Loucy (cell line): Measurements from ENCODE around the gene BCAR3.

ENCODE experiments used
- H2AFZ ChIP-seq: fragments of 200-600 bp; sonication (generic); 2 replicates; pipeline ENCODE4 v1.6.0; 2016; ENCODE audit warnings: antibody characterized with exemption, mild to moderate bottlenecking, low read length, moderate library complexity
- H3F3A ChIP-seq: fragments of 200-600 bp; 2 replicates; pipeline ENCODE4 v1.6.0; 2016; ENCODE audit warnings: antibody characterized with exemption, low read depth, mild to moderate bottlenecking
- H3K27me3 ChIP-seq: fragments of 200-600 bp; sonication (generic); 2 replicates; pipeline ENCODE4 v1.6.1; 2014; ENCODE audit warnings: low read length, mild to moderate bottlenecking; ENCODE audit not compliant: insufficient read depth, poor library complexity, severe bottlenecking
- H3K36me3 ChIP-seq: fragments of 200-600 bp; sonication (generic); 2 replicates; pipeline ENCODE4 v1.6.1; 2016; ENCODE audit warnings: low read length; ENCODE audit not compliant: insufficient read depth
- H3K4me1 ChIP-seq: fragments of 200-600 bp; sonication (generic); 2 replicates; pipeline ENCODE4 v1.5.1; 2014; ENCODE audit warnings: low read length, mild to moderate bottlenecking; ENCODE audit not compliant: insufficient read depth, poor library complexity, severe bottlenecking
- H3K4me2 ChIP-seq: fragments of 200-600 bp; sonication (generic); 2 replicates; pipeline ENCODE4 v1.6.0; 2014; ENCODE audit warnings: antibody characterized with exemption, low read length, low read depth, mild to moderate bottlenecking; ENCODE audit not compliant: poor library complexity, severe bottlenecking
- H3K4me3 ChIP-seq: fragments of 200-600 bp; sonication (generic); 2 replicates; pipeline ENCODE4 v1.5.1; 2014; ENCODE audit warnings: low read length, mild to moderate bottlenecking, mixed read lengths; ENCODE audit not compliant: poor library complexity, severe bottlenecking
- H3K79me2 ChIP-seq: fragments of 200-600 bp; sonication (generic); 2 replicates; pipeline ENCODE4 v1.6.1; 2014; ENCODE audit warnings: low read length; ENCODE audit not compliant: insufficient read depth
- H3K9ac ChIP-seq: fragments of 200-600 bp; sonication (generic); 2 replicates; pipeline ENCODE4 v1.6.0; 2014; ENCODE audit warnings: mild to moderate bottlenecking, low read depth, low read length, moderate library complexity; ENCODE audit not compliant: poor library complexity, severe bottlenecking
- H3K9me2 ChIP-seq: fragments of 200-600 bp; sonication (generic); replicated peaks from 2 replicates; pipeline ENCODE4 v1.6.1; 2016; ENCODE audit warnings: low read depth, low read length, mixed read lengths
- H3K9me3 ChIP-seq: fragments of 200-600 bp; sonication (generic); 2 replicates; pipeline ENCODE4 v1.6.1; 2014; ENCODE audit warnings: mild to moderate bottlenecking, antibody characterized with exemption, low read length, low read depth; ENCODE audit not compliant: insufficient read depth
- H4K20me1 ChIP-seq: fragments of 200-600 bp; sonication (generic); 2 replicates; pipeline ENCODE4 v1.6.0; 2014; ENCODE audit warnings: antibody characterized with exemption, low read length, mild to moderate bottlenecking; ENCODE audit not compliant: insufficient read depth, poor library complexity, severe bottlenecking
- EZH2phosphoT487 ChIP-seq: fragments of 200-600 bp; IDR thresholded peaks from 2 replicates; pipeline ENCODE4 v1.6.1; 2018; ENCODE audit warnings: antibody characterized with exemption, mild to moderate bottlenecking, moderate library complexity, borderline replicate concordance
- TF ChIP-seq, protein P1 (sequence below): fragments of 200-600 bp; sonication (generic); conservative IDR thresholded peaks from 2 replicates; pipeline ENCODE4 v1.5.1; 2014; ENCODE audit warnings: mild to moderate bottlenecking, antibody characterized with exemption, low read length

BCAR3 gene

DNA sequence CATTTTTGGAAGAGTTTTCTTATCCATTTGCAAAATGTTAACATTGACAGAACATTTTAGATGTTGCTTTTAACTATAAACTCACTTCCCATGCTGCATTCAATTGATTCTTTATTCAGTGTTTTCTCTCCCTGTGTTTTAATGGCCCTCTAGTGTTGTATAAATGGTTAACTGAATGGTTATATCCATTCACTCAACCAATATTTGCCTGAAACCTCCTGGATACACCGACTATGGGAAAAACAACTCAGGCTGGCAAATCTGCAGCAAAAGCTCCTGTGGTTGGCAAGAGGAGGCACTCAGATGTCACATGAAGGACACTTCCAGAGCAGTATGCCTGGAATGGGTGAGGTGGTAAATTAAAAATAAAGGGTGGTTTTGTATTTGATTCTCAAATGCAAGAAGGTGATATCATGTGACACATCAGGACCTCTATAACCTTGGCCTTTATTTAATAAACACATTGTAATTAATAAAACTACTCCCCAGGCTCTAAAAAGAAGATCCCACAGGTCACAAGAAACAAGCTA is 107.6 kb downstream of the BCAR3 start:
- Histone ChIP-seq H4K20me1 (no peaks in the 10 kb centered on the region), H3K4me1 (peaks cover 12% of the 10 kb centered on the region), H3K9me2 (no peaks in the 10 kb centered on the region), H2AFZ (no peak overlapping the region), H3K4me3 (no peak overlapping the region), H3K9ac (no peak overlapping the region), H3K36me3 (no peaks in the 10 kb centered on the region), H3K4me2 (no peak overlapping the region), H3F3A (no peaks in the 10 kb centered on the region), H3K9me3 (no peaks in the 10 kb centered on the region), H3K79me2 (no peaks in the 10 kb centered on the region), H3K27me3 (no peaks in the 10 kb centered on the region)
- TF ChIP-seq, protein P1, sequence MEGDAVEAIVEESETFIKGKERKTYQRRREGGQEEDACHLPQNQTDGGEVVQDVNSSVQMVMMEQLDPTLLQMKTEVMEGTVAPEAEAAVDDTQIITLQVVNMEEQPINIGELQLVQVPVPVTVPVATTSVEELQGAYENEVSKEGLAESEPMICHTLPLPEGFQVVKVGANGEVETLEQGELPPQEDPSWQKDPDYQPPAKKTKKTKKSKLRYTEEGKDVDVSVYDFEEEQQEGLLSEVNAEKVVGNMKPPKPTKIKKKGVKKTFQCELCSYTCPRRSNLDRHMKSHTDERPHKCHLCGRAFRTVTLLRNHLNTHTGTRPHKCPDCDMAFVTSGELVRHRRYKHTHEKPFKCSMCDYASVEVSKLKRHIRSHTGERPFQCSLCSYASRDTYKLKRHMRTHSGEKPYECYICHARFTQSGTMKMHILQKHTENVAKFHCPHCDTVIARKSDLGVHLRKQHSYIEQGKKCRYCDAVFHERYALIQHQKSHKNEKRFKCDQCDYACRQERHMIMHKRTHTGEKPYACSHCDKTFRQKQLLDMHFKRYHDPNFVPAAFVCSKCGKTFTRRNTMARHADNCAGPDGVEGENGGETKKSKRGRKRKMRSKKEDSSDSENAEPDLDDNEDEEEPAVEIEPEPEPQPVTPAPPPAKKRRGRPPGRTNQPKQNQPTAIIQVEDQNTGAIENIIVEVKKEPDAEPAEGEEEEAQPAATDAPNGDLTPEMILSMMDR, result no peak

DNA sequence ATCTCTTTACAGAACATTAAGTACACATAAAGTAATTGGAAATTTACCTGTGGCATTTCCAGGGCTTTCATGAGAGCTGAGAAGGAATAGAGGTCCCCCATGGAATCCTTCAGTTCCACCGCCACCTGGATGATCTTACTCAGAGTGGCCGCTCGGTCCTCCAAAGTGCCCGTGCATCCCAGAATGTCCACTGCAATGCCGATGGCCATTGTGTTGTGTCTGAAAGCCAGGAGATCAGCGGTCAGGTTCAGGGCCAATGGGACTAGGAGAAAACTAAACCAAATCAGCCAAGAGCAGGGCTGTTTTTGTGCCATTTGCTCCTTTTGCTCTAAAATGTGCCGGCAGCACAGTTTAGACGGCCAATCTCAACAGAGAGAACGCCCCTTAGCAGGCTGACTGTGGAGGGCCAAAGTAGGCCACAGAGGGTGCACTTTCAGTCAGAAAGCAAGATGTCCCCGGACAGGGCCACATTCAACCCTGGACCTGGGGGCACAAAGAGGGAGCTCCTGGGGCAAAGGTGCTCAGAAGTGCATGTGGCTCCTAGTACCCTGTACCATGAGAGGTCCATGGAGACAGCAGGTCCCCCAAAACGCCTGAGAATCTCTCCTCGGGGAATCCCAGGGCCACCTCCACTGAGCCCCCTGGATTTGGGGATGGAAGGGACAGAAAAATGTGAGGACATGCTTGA is 109.9 kb downstream of the BCAR3 start:
- no peaks in the 10 kb centered on the region for H4K20me1 ChIP-seq
- H3K4me2 ChIP-seq, result no peak overlapping the region
- peaks cover 12% of the 10 kb centered on the region for H3K4me1 ChIP-seq
- no peaks in the 10 kb centered on the region for H3K9me2 ChIP-seq
- no peaks in the 10 kb centered on the region for H3K36me3 ChIP-seq
- no peaks in the 10 kb centered on the region for H3F3A ChIP-seq
- H3K4me3 ChIP-seq, result no peak overlapping the region
- no peak overlapping the region for H2AFZ ChIP-seq
- no peaks in the 10 kb centered on the region for H3K79me2 ChIP-seq
- no peaks in the 10 kb centered on the region for H3K9me3 ChIP-seq
- H3K9ac ChIP-seq, result no peak overlapping the region
- no peaks in the 10 kb centered on the region for H3K27me3 ChIP-seq
- no peak for TF ChIP-seq EZH2phosphoT487
- TF ChIP-seq, protein P1, result no peak

DNA sequence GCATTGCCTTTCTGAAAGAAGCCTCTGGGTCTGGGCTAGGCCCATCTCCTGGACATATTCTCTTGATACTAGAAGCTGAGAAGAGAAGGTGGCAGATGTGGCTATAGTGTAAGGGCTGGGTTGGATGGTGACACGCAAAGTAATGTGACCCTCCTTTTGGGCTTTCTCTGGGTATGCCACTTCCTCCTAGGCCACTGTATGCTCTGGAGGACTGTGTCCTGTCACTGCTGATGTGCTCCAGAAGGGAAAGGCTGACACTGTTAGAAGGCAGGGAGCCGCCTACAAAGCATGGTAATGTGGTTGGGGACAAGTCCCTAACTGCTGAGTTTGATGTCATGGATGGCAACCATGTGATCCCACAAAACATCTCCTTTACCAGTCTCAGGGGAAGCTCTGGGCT is 112.1 kb downstream of the BCAR3 start:
- Histone ChIP-seq H3K9me2 (no peaks in the 10 kb centered on the region), H3K9ac (no peak overlapping the region), H3K9me3 (no peaks in the 10 kb centered on the region), H3K79me2 (no peaks in the 10 kb centered on the region), H3K4me2 (no peak overlapping the region), H4K20me1 (no peaks in the 10 kb centered on the region), H3K4me3 (no peak overlapping the region), H3K4me1 (peaks cover 23% of the 10 kb centered on the region), H3F3A (no peaks in the 10 kb centered on the region), H3K36me3 (no peaks in the 10 kb centered on the region), H2AFZ (no peak overlapping the region), H3K27me3 (no peaks in the 10 kb centered on the region)
- TF ChIP-seq, protein P1, result no peak
- TF ChIP-seq EZH2phosphoT487, result no peak
